ENCODE data around the gene CADPS. TPM values are rescaled to one million over a fixed set of nuclear protein-coding genes. Genes with fewer than 3 reads are reported as not detected.

Gene CADPS
- total RNA-seq, 1 donor from 2014 or later, result not detected

GRCh38 chr3:62679988-62680387 lies 195.2 kb downstream of the CADPS start:
- Mint-ChIP-seq H3K9me3 (no peaks in the 10 kb centered on the region), H3K4me1 (ENCODE audit: low read depth) (no peaks in the 10 kb centered on the region), H3K36me3 (ENCODE audit: low read depth) (no peaks in the 10 kb centered on the region), H3K27me3 (ENCODE audit: low read depth) (no peaks in the 10 kb centered on the region), H3K27ac (no peak overlapping the region), H3K4me3 (ENCODE audit: low read depth) (no peak overlapping the region)
- intact Hi-C loops (cut with micrococcal nuclease), result no loop called here
- no peak for DNase-seq (ENCODE audit: low spot score)

GRCh38 chr3:62678841-62679240 lies 196.4 kb downstream of the CADPS start:
- intact Hi-C loops (cut with micrococcal nuclease), result no loop called here
- Mint-ChIP-seq H3K27ac (no peak overlapping the region), H3K4me1 (ENCODE audit: low read depth) (no peaks in the 10 kb centered on the region), H3K4me3 (ENCODE audit: low read depth) (no peak overlapping the region), H3K27me3 (ENCODE audit: low read depth) (no peaks in the 10 kb centered on the region), H3K9me3 (no peaks in the 10 kb centered on the region), H3K36me3 (ENCODE audit: low read depth) (no peaks in the 10 kb centered on the region)
- no peak for DNase-seq (ENCODE audit: low spot score)

- Mint-ChIP-seq H3K9me3 (no peaks in the 10 kb centered on the region), H3K4me3 (ENCODE audit: low read depth) (no peak overlapping the region), H3K36me3 (ENCODE audit: low read depth) (no peaks in the 10 kb centered on the region), H3K4me1 (ENCODE audit: low read depth) (no peaks in the 10 kb centered on the region), H3K27ac (no peak overlapping the region), H3K27me3 (ENCODE audit: low read depth) (no peaks in the 10 kb centered on the region)
- intact Hi-C loops (cut with micrococcal nuclease), result no loop called here
- no peak for DNase-seq (ENCODE audit: low spot score)
Observed at GRCh38 chr3:62677926-62678325, 197.3 kb downstream of the CADPS start.

GRCh38 chr3:62676689-62677271 lies 198.4 kb downstream of the CADPS start:
- no peaks in the 10 kb centered on the region for H3K4me1 Mint-ChIP-seq (ENCODE audit: low read depth)
- no peaks in the 10 kb centered on the region for H3K36me3 Mint-ChIP-seq (ENCODE audit: low read depth)
- H3K4me3 Mint-ChIP-seq (ENCODE audit: low read depth), result no peak overlapping the region
- no peak for DNase-seq (ENCODE audit: low spot score)
- intact Hi-C loops (cut with micrococcal nuclease), result no loop called here
- no peaks in the 10 kb centered on the region for H3K9me3 Mint-ChIP-seq
- H3K27ac Mint-ChIP-seq, result no peak overlapping the region
- no peaks in the 10 kb centered on the region for H3K27me3 Mint-ChIP-seq (ENCODE audit: low read depth)

GRCh38 chr3:62675492-62675891 lies 199.7 kb downstream of the CADPS start:
- intact Hi-C loops (cut with micrococcal nuclease), result no loop called here
- no peak overlapping the region for H3K4me3 Mint-ChIP-seq (ENCODE audit: low read depth)
- no peaks in the 10 kb centered on the region for H3K27me3 Mint-ChIP-seq (ENCODE audit: low read depth)
- H3K9me3 Mint-ChIP-seq, result no peaks in the 10 kb centered on the region
- no peaks in the 10 kb centered on the region for H3K36me3 Mint-ChIP-seq (ENCODE audit: low read depth)
- H3K27ac Mint-ChIP-seq, result no peak overlapping the region
- no peak for DNase-seq (ENCODE audit: low spot score)
- no peaks in the 10 kb centered on the region for H3K4me1 Mint-ChIP-seq (ENCODE audit: low read depth)

GRCh38 chr3:62672988-62673313 lies 202.3 kb downstream of the CADPS start:
- H3K4me1 Mint-ChIP-seq (ENCODE audit: low read depth), result no peaks in the 10 kb centered on the region
- no peak overlapping the region for H3K27ac Mint-ChIP-seq
- H3K36me3 Mint-ChIP-seq (ENCODE audit: low read depth), result no peaks in the 10 kb centered on the region
- H3K4me3 Mint-ChIP-seq (ENCODE audit: low read depth), result no peak overlapping the region
- no peaks in the 10 kb centered on the region for H3K27me3 Mint-ChIP-seq (ENCODE audit: low read depth)
- intact Hi-C loops (cut with micrococcal nuclease), result no loop called here
- no peak for DNase-seq (ENCODE audit: low spot score)
- H3K9me3 Mint-ChIP-seq, result no peaks in the 10 kb centered on the region

GRCh38 chr3:62672270-62672987 lies 202.8 kb downstream of the CADPS start:
- intact Hi-C loops (cut with micrococcal nuclease), result no loop called here
- Mint-ChIP-seq H3K9me3 (no peaks in the 10 kb centered on the region), H3K36me3 (ENCODE audit: low read depth) (no peaks in the 10 kb centered on the region), H3K4me3 (ENCODE audit: low read depth) (no peak overlapping the region), H3K27ac (no peak overlapping the region), H3K27me3 (ENCODE audit: low read depth) (no peaks in the 10 kb centered on the region), H3K4me1 (ENCODE audit: low read depth) (no peaks in the 10 kb centered on the region)
- no peak for DNase-seq (ENCODE audit: low spot score)

- Mint-ChIP-seq H3K36me3 (ENCODE audit: low read depth) (no peaks in the 10 kb centered on the region), H3K4me3 (ENCODE audit: low read depth) (no peak overlapping the region), H3K27me3 (ENCODE audit: low read depth) (no peaks in the 10 kb centered on the region), H3K27ac (no peak overlapping the region), H3K4me1 (ENCODE audit: low read depth) (no peaks in the 10 kb centered on the region), H3K9me3 (no peaks in the 10 kb centered on the region)
- DNase-seq (ENCODE audit: low spot score), result no peak
- intact Hi-C loops (cut with micrococcal nuclease), result no loop called here
Observed at GRCh38 chr3:62670351-62670750, 204.9 kb downstream of the CADPS start.

- no peak overlapping the region for H3K4me3 Mint-ChIP-seq (ENCODE audit: low read depth)
- no peaks in the 10 kb centered on the region for H3K36me3 Mint-ChIP-seq (ENCODE audit: low read depth)
- no peaks in the 10 kb centered on the region for H3K4me1 Mint-ChIP-seq (ENCODE audit: low read depth)
- no peaks in the 10 kb centered on the region for H3K9me3 Mint-ChIP-seq
- intact Hi-C loops (cut with micrococcal nuclease), result no loop called here
- H3K27ac Mint-ChIP-seq, result no peak overlapping the region
- no peak for DNase-seq (ENCODE audit: low spot score)
- no peaks in the 10 kb centered on the region for H3K27me3 Mint-ChIP-seq (ENCODE audit: low read depth)
Observed at GRCh38 chr3:62669161-62669560, 206.1 kb downstream of the CADPS start.

GRCh38 chr3:62667714-62668113 lies 207.5 kb downstream of the CADPS start:
- H3K9me3 Mint-ChIP-seq, result no peaks in the 10 kb centered on the region
- H3K4me3 Mint-ChIP-seq (ENCODE audit: low read depth), result no peak overlapping the region
- intact Hi-C loops (cut with micrococcal nuclease), result no loop called here
- DNase-seq (ENCODE audit: low spot score), result no peak
- no peak overlapping the region for H3K27ac Mint-ChIP-seq
- no peaks in the 10 kb centered on the region for H3K36me3 Mint-ChIP-seq (ENCODE audit: low read depth)
- no peaks in the 10 kb centered on the region for H3K27me3 Mint-ChIP-seq (ENCODE audit: low read depth)
- H3K4me1 Mint-ChIP-seq (ENCODE audit: low read depth), result no peaks in the 10 kb centered on the region

GRCh38 chr3:62665627-62666437 lies 209.4 kb downstream of the CADPS start:
- Mint-ChIP-seq H3K36me3 (ENCODE audit: low read depth) (no peaks in the 10 kb centered on the region), H3K27ac (no peak overlapping the region), H3K9me3 (no peaks in the 10 kb centered on the region), H3K4me1 (ENCODE audit: low read depth) (no peaks in the 10 kb centered on the region), H3K27me3 (ENCODE audit: low read depth) (no peaks in the 10 kb centered on the region), H3K4me3 (ENCODE audit: low read depth) (no peak overlapping the region)
- intact Hi-C loops (cut with micrococcal nuclease), result no loop called here
- peak; percentile 8 for DNase-seq (ENCODE audit: low spot score)

- Mint-ChIP-seq H3K4me1 (ENCODE audit: low read depth) (no peaks in the 10 kb centered on the region), H3K36me3 (ENCODE audit: low read depth) (no peaks in the 10 kb centered on the region), H3K27me3 (ENCODE audit: low read depth) (no peaks in the 10 kb centered on the region), H3K9me3 (no peaks in the 10 kb centered on the region), H3K27ac (no peak overlapping the region), H3K4me3 (ENCODE audit: low read depth) (no peak overlapping the region)
- no peak for DNase-seq (ENCODE audit: low spot score)
- intact Hi-C loops (cut with micrococcal nuclease), result no loop called here
Observed at GRCh38 chr3:62662677-62663076, 212.5 kb downstream of the CADPS start.

GRCh38 chr3:62659660-62660059 lies 215.6 kb downstream of the CADPS start:
- H3K27me3 Mint-ChIP-seq (ENCODE audit: low read depth), result no peaks in the 10 kb centered on the region
- H3K27ac Mint-ChIP-seq, result no peak overlapping the region
- intact Hi-C loops (cut with micrococcal nuclease), result no loop called here
- no peak for DNase-seq (ENCODE audit: low spot score)
- no peak overlapping the region for H3K4me3 Mint-ChIP-seq (ENCODE audit: low read depth)
- H3K36me3 Mint-ChIP-seq (ENCODE audit: low read depth), result no peaks in the 10 kb centered on the region
- no peaks in the 10 kb centered on the region for H3K4me1 Mint-ChIP-seq (ENCODE audit: low read depth)
- H3K9me3 Mint-ChIP-seq, result no peaks in the 10 kb centered on the region
